H1 (cell line): ENCODE measurements around the gene GPATCH4.

ENCODE experiments used
- CHD2 ChIP-seq: IDR thresholded peaks from 2 replicates; pipeline ENCODE4 v1.6.1; 2012; ENCODE audit warnings: low read length, improper control_type of control experiment
- CTCF ChIP-seq, 3 experiments: IDR thresholded peaks; 1 replicate in 2 of 3; 2 replicates in 1 of 3; pipeline versions ENCODE4 v1.5.1 to v1.6.1; 2011; ENCODE audit warnings: low read length in 3 of 3, mild to moderate bottlenecking in 3 of 3, inconsistent platforms in 2 of 3, low read depth in 1 of 3, moderate library complexity in 1 of 3; ENCODE audit not compliant: insufficient read depth in 1 of 3; ENCODE audit errors: control extremely low read depth in 1 of 3
- JUND ChIP-seq: IDR thresholded peaks from 2 replicates; pipeline ENCODE4 v1.6.1; 2011; ENCODE audit warnings: mild to moderate bottlenecking, improper control_type of control experiment, low read length
- POLR2AphosphoS5 ChIP-seq: IDR thresholded peaks from 2 replicates; pipeline ENCODE4 v1.6.1; 2011; ENCODE audit warnings: low read depth, low read length

GRCh38 chr1:156560585-156561163, 40.6 kb downstream of the GPATCH4 start:
- no peak for TF ChIP-seq POLR2AphosphoS5
- no peak for TF ChIP-seq CTCF (IDR thresholded peaks at IDR 0.05; ENCODE audit: control extremely low read depth in 1 of 3, insufficient read depth in 1 of 3, low read depth in 1 of 3, low read length in 3 of 3)
- no peak for TF ChIP-seq CHD2
- TF ChIP-seq JUND = no peak
